Karpas-422 (cell line): Measurements from ENCODE around the gene CCR3. TPM values are rescaled to one million over a fixed set of nuclear protein-coding genes. Genes with fewer than 3 reads are reported as not detected.
A peak's percentile ranks its signal among the peaks of the same experiment; 100 is the strongest.
"Not testable (repeated sequence)": the region's sequence is repeated elsewhere in the genome, so short reads cannot be mapped to it uniquely, and the experiment has no call there.

Experiments used
- DNase-seq: peaks from one replicate; pipeline ENCODE4 v3.0.0-alpha.2; 2015
- H2AFZ ChIP-seq: fragments of 200-600 bp; sonication (generic); 2 replicates; pipeline ENCODE4 v1.6.1; 2014; ENCODE audit warnings: antibody characterized with exemption, low read length, mixed read lengths
- H3K27ac ChIP-seq: fragments of 200-600 bp; sonication (generic); 2 replicates; pipeline ENCODE4 v1.5.1; 2014; ENCODE audit warnings: mild to moderate bottlenecking, low read length, moderate library complexity
- H3K27me3 ChIP-seq: fragments of 200-600 bp; sonication (generic); 2 replicates; pipeline ENCODE4 v1.6.1; 2014; ENCODE audit warnings: low read length, mixed read lengths
- H3K36me3 ChIP-seq: fragments of 200-600 bp; sonication (generic); 2 replicates; pipeline ENCODE4 v1.6.1; 2014; ENCODE audit warnings: low read length, mixed read lengths; ENCODE audit not compliant: insufficient read depth
- H3K4me1 ChIP-seq: fragments of 200-600 bp; sonication (generic); 2 replicates; pipeline ENCODE4 v1.6.1; 2014; ENCODE audit warnings: mild to moderate bottlenecking, low read length, mixed read lengths
- H3K4me2 ChIP-seq: fragments of 200-600 bp; sonication (generic); 2 replicates; pipeline ENCODE4 v1.6.1; 2014; ENCODE audit warnings: low read length, low read depth, mild to moderate bottlenecking; ENCODE audit not compliant: poor library complexity, severe bottlenecking
- H3K4me3 ChIP-seq: fragments of 200-600 bp; sonication (generic); 2 replicates; pipeline ENCODE4 v1.5.1; 2014; ENCODE audit warnings: mild to moderate bottlenecking, antibody characterized with exemption, low read length, mixed read lengths
- H3K79me2 ChIP-seq: fragments of 200-600 bp; sonication (generic); 2 replicates; pipeline ENCODE4 v1.6.1; 2014; ENCODE audit warnings: mild to moderate bottlenecking, low read length, mixed read lengths
- H3K9ac ChIP-seq: fragments of 200-600 bp; sonication (generic); 2 replicates; pipeline ENCODE4 v1.6.0; 2014; ENCODE audit warnings: low read length
- H3K9me2 ChIP-seq: fragments of 200-600 bp; sonication (generic), shearing (Covaris generic); replicated peaks from 2 replicates; pipeline ENCODE4 v1.6.0; 2014; ENCODE audit warnings: mild to moderate bottlenecking, low read length, moderate library complexity; ENCODE audit not compliant: insufficient read depth
- H3K9me3 ChIP-seq: fragments of 300-700, 200-600 bp; sonication (generic); 2 replicates; pipeline ENCODE4 v1.6.1; 2014; ENCODE audit warnings: low read length, mixed read lengths
- H4K20me1 ChIP-seq: fragments of 200-600 bp; sonication (generic); 2 replicates; pipeline ENCODE4 v1.6.1; 2014; ENCODE audit warnings: mild to moderate bottlenecking, antibody characterized with exemption, low read length, low read depth; ENCODE audit not compliant: insufficient read depth
- total RNA-seq: library from RNA; depleted of rRNA; stranded (reverse); fragments of >200 nt; shearing (Covaris generic); gene quantifications from 2 replicates; pipeline ENCODE4 v1.2.3, GENCODE V29; 2014; ENCODE audit warnings: low replicate concordance

The CCR3 gene
- total RNA-seq, 1 experiment from 2014 or later = not detected

DNA sequence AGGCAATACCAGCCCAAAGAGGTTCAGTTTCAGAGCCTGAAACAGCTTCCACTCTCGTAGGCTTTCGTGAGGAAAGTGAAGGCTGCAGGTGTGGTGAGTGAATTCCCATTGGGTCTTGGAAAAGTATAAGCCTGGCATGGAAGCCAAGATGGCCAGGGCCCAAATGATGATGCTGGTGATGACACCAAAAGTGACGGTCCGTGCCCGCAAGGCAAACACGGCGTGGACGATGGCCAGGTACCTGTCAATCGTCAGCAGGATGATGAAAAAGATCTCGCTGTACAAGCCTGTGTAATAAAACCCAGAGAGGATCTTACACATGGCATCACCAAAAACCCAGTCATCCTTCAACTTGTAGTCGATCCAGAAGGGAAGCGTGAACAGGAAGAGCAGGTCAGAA, 38.6 kb upstream of the CCR3 start:
- Histone ChIP-seq H3K27ac (no peak overlapping the region), H3K9ac (no peak overlapping the region), H3K79me2 (no peaks in the 10 kb centered on the region), H3K4me2 (no peak overlapping the region), H3K36me3 (no peaks in the 10 kb centered on the region), H3K4me1 (peaks cover 6% of the 10 kb centered on the region), H3K9me3 (no peaks in the 10 kb centered on the region), H2AFZ (no peak overlapping the region), H3K4me3 (no peak overlapping the region), H4K20me1 (no peaks in the 10 kb centered on the region), H3K9me2 (no peaks in the 10 kb centered on the region), H3K27me3 (no peaks in the 10 kb centered on the region)
- no peak for DNase-seq

DNA sequence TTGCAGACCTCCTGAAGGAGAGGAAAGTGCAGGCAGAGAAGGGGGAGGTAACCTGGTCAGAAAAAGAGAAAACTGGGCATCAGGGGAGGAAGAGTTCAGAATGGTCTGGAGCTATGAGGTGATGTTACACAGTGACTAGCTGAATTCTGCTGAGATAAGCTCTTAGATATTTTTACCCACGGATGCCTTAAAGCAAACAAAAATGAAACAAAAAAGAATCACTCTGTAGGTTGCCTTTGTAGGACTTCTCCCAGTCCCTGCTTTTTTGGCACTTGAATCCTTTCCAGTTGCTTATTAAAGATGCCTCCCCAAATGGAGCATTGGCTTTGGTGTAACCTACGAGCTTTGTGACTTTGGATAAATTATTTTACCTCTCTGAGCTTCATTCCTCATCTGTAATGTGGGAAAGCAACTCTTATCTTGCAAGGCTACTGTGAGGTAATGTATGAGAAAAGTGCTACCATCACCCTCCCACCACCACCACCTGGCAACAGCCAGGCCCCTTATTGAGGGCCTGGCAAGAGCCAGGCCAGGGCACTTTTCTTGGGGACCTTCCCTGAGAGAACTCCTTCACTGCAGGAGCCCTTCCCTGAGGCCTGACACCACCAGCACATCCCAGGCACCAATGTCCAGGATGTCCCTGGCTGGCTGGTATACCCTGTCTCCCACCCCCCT, 36.8 kb upstream of the CCR3 start:
- no peak overlapping the region for H3K4me3 ChIP-seq
- no peaks in the 10 kb centered on the region for H4K20me1 ChIP-seq
- no peak for DNase-seq
- H3K4me1 ChIP-seq = peaks cover 6% of the 10 kb centered on the region
- H3K79me2 ChIP-seq = no peaks in the 10 kb centered on the region
- no peaks in the 10 kb centered on the region for H3K9me2 ChIP-seq
- H2AFZ ChIP-seq = no peak overlapping the region
- no peaks in the 10 kb centered on the region for H3K9me3 ChIP-seq
- H3K27me3 ChIP-seq = no peaks in the 10 kb centered on the region
- no peak overlapping the region for H3K9ac ChIP-seq
- H3K36me3 ChIP-seq = no peaks in the 10 kb centered on the region
- no peak overlapping the region for H3K4me2 ChIP-seq
- no peak overlapping the region for H3K27ac ChIP-seq

- Histone ChIP-seq H3K27ac (no peak overlapping the region), H3K4me2 (no peak overlapping the region), H3K9me2 (no peaks in the 10 kb centered on the region), H3K9me3 (no peaks in the 10 kb centered on the region), H3K9ac (no peak overlapping the region), H3K79me2 (no peaks in the 10 kb centered on the region), H4K20me1 (no peaks in the 10 kb centered on the region), H2AFZ (no peak overlapping the region), H3K27me3 (no peaks in the 10 kb centered on the region), H3K4me3 (no peak overlapping the region), H3K36me3 (no peaks in the 10 kb centered on the region), H3K4me1 (peaks cover 6% of the 10 kb centered on the region)
- DNase-seq = no peak
Measured at GRCh38 chr3:46206282-46207015, 35.8 kb upstream of the CCR3 start.

- not testable (repeated sequence) for H3K27ac ChIP-seq, H3K4me1 ChIP-seq, H3K27me3 ChIP-seq, H3K4me3 ChIP-seq, H3K9ac ChIP-seq, H3K9me3 ChIP-seq, H3K9me2 ChIP-seq, DNase-seq, H3K4me2 ChIP-seq, H4K20me1 ChIP-seq, H2AFZ ChIP-seq, H3K36me3 ChIP-seq, H3K79me2 ChIP-seq
Measured at GRCh38 chr3:46207514-46207913, 34.7 kb upstream of the CCR3 start.

- Histone ChIP-seq H3K4me2 (peak within 1 kb of the TSS; percentile 20), H3K9ac (no peak within 1 kb of the TSS)
Measured at GRCh38 chr3:46208167-46208704, 34.0 kb upstream of the CCR3 start, which contains the start of gene CCR1. Gene CCR1, minus strand, starts transcription at chr3:46208313. Its CDS starts 4,000 bp downstream, at chr3:46204313.

DNA sequence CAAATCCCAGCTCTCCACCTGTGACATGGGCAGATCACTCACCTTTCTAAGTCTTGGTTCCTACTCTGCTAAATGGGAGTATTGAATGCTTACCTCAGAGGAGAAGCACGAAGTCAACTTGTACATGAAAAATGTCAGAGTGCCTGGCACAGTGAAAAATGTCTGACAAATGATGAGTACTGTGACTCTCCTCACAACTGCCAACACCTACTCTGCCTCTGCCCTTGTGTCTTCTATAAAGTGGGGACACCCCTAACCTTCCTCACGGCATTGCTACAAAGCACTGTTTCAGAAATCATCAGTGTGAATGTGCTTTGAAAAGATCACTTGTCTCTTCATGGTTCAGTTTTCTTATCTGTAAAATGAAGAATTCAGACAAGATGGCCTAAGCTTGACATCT, 33.2 kb upstream of the CCR3 start:
- Histone ChIP-seq H3K9me2 (no peaks in the 10 kb centered on the region), H3K4me1 (peaks cover 6% of the 10 kb centered on the region), H3K36me3 (no peaks in the 10 kb centered on the region), H3K9me3 (no peaks in the 10 kb centered on the region), H4K20me1 (no peaks in the 10 kb centered on the region; the same call in 1 of the 2 replicates), H3K27me3 (no peaks in the 10 kb centered on the region), H3K4me3 (no peak overlapping the region), H3K27ac (no peak overlapping the region), H2AFZ (no peak overlapping the region), H3K4me2 (no peak overlapping the region), H3K9ac (no peak overlapping the region), H3K79me2 (no peaks in the 10 kb centered on the region)
- DNase-seq = no peak

More at GRCh38 chr3:46208167-46208704, 34.0 kb upstream of the CCR3 start, which contains the start of gene CCR1:
- H4K20me1 ChIP-seq = no peaks in the 10 kb centered on the region
- no peak within 1 kb of the TSS for H3K4me3 ChIP-seq
- H3K27me3 ChIP-seq = no peaks in the 10 kb centered on the region
- no peaks in the 10 kb centered on the region for H3K9me2 ChIP-seq
- H3K4me1 ChIP-seq = peaks cover 6% of the 10 kb centered on the region
- no peaks in the 10 kb centered on the region for H3K9me3 ChIP-seq
- no peaks in the 10 kb centered on the region for H3K36me3 ChIP-seq
- DNase-seq = peak; percentile 80
- H3K79me2 ChIP-seq = no peaks in the 10 kb centered on the region
- H2AFZ ChIP-seq = 0 out of 2 replicates have a peak within 1 kb of the TSS, but pooled peaks have one; percentile 65
- no peak within 1 kb of the TSS for H3K27ac ChIP-seq

DNA sequence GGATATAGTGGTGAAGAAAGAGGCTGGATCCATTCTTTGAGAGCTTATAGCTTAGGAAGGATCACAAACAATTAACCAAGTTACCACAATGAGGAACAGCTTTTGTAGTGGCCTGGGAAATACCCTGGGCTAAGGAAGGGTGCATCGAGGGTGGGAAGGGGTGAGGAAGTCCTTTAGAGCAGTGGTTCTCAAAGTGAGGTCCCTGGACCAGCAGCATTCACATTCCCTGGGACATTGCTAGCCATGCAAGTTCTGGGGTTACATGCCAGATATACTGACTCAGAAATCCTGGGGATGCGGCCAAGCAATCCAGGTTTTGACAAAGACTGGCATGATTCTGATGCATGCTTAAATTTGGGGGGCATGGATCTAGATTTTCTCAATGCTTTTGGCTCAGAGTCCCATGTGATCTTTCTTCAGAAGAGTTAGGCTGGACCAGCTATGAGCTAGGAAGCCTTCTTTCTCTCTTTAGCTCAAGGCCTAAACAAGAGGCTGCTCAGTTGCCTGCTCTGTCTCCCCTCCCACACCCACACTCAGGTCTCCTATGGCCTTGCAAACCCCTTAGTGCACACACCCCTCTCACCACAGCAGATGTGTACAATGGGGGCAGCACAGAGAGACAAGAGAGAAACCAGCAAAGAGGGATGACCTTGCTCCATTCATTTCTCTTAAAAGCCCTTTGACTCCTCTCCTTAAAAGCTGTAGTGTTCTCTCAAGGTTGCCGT, 32.4 kb upstream of the CCR3 start:
- H3K9ac ChIP-seq = no peak overlapping the region
- no peak overlapping the region for H3K27ac ChIP-seq
- no peaks in the 10 kb centered on the region for H3K9me2 ChIP-seq
- H3K79me2 ChIP-seq = no peaks in the 10 kb centered on the region
- DNase-seq = no peak
- no peak overlapping the region for H3K4me3 ChIP-seq
- no peaks in the 10 kb centered on the region for H3K36me3 ChIP-seq
- peaks cover 6% of the 10 kb centered on the region for H3K4me1 ChIP-seq
- no peaks in the 10 kb centered on the region; the same call in 1 of the 2 replicates for H4K20me1 ChIP-seq
- no peaks in the 10 kb centered on the region for H3K9me3 ChIP-seq
- no peaks in the 10 kb centered on the region for H3K27me3 ChIP-seq
- H2AFZ ChIP-seq = no peak overlapping the region
- no peak overlapping the region for H3K4me2 ChIP-seq

DNA sequence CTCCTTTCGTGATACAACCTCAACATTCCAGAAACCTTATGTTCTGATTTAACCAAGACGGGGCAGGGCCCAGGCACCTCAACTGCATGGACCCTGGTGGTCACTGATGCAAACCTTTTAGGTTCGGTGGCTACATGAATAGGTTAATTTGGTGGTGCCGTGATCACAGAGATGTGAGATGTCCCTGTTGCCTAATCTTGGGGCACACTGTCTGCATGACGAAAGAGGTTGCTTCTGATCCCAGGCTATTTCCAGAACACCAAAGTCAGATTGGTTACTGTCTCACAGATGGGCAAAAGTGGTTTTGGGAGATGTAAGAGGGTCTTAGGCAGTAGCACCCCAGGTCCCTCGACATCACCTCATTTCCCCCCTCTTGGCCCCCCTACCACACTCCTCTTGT, 30.2 kb upstream of the CCR3 start:
- Histone ChIP-seq H3K9me2 (no peaks in the 10 kb centered on the region), H3K9ac (no peak overlapping the region), H2AFZ (no peak overlapping the region), H3K9me3 (no peaks in the 10 kb centered on the region), H3K27me3 (no peaks in the 10 kb centered on the region), H3K4me1 (peaks cover 6% of the 10 kb centered on the region), H4K20me1 (no peaks in the 10 kb centered on the region; the same call in 1 of the 2 replicates), H3K36me3 (no peaks in the 10 kb centered on the region), H3K4me3 (no peak overlapping the region), H3K79me2 (no peaks in the 10 kb centered on the region), H3K27ac (no peak overlapping the region), H3K4me2 (no peak overlapping the region)
- DNase-seq = no peak
